Skin of body (tissue), 3 donors: ENCODE measurements around the gene TNFSF13B. TPM values are rescaled to one million over a fixed set of nuclear protein-coding genes. Genes with fewer than 3 reads are reported as not detected.

Source experiments
- DNase-seq: peaks from one replicate; lab custom pipeline; 2025; lab: John Stamatoyannopoulos, UW
- small RNA-seq: library from RNA; depleted of rRNA; stranded (forward); fragments of <200 nt; gene quantifications from one replicate; pipeline ENCODE3, GENCODE V24; 2014; ENCODE audit warnings: low replicate concordance
- total RNA-seq: library from RNA; depleted of rRNA; stranded (reverse); fragments of >200 nt; gene quantifications from one replicate; pipeline ENCODE4 v1.2.3, GENCODE V29; 2014

Gene TNFSF13B
- total RNA-seq, 1 donor from 2014 or later: 3.9 TPM

DNA sequence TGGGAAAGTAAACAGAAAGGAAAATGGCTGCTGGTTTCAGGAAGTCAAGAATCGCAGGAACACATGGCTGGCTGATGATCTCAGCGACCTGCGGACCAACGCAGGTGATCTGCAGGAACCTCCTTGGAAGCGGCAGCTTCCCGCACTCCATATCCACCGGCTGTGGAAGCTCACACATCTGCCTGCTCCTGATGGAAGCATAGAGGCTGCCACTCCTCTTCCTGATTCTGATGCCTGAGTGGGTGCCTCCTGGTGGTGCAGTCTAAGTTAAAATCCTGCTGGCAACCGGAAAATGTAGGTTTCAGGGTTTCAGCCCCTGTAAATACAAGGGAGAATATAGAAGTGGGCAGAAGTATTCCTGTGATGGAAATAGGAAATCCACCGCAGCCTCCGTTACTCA, 75.5 kb downstream of the TNFSF13B start:
- DNase-seq: no peak

DNA sequence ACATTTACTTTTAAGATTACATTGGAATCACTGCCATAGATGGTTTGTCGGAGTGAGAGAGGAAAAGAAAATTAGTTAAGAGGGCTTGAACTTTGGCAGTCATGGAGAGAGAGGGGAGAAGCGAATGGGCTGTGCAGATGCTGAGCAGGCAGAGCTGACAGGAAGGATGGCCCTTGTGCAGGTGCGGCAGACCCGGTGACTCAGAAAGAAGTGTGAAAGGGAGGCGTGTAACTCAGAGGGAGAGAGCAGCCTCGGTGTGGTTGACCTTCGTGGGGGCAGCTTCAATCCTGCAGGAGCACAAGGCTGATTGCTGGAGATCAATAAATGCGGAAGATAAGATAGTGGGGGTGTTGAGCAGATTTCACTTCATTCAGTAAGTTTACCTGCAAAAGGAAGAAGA, 76.9 kb downstream of the TNFSF13B start:
- no peak for DNase-seq

DNA sequence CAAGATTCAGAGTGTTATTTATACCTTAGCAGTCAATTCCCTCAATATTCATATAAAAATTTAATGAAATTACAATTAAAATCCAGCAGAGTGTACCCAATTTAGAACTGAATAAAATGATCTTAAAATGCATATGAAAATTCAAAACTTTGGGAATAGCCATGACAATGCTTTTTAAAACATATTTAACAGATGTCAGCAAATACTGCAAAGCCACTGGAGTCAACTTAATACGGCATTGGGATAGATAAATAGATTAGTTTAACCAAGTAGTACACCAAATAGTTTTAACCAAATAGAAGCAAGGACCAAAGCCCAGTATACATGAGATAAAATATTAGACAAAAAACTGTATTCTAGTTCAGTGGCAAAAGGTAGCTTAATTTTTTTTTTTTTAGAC, 79.8 kb downstream of the TNFSF13B start:
- no peak for DNase-seq

DNA sequence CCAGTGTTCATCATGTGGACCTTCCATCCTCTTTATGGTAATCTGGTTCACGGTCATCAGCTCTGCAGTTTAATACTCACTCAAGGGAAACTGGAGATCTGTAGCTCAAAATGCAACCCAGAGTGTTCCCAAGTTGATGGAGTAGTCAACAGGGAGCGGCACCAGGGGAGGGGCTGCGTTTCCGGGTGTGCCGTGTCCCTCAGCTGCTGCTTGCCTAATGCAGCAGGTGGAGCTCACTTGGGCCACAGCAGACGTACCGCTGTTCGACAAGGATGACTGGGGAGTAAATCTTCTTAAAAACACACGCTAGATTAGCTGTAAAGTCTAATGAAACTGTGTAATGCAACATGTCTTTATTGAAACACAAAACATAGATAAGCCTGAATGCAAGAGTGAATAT, 81.1 kb downstream of the TNFSF13B start:
- DNase-seq: no peak

DNA sequence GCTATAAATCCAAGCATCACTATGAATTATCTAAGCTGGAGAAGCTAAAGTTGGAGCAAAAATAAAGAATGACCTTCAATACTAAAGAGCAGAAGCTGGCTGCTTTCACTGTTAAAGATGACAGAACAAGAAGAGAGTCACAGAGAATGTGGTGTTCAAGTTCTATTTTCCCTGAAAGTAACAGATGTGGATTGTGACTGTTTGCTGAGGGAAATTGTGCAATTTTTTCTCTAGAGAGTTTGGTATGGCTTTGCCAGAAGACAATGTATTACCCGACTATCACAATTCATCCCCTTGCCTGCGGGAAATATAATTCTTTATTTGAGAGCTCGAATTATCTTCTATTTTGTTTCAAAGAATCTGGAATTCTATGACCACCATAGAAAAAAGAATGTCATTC, 83.1 kb downstream of the TNFSF13B start:
- peak; percentile 13 for DNase-seq

DNA sequence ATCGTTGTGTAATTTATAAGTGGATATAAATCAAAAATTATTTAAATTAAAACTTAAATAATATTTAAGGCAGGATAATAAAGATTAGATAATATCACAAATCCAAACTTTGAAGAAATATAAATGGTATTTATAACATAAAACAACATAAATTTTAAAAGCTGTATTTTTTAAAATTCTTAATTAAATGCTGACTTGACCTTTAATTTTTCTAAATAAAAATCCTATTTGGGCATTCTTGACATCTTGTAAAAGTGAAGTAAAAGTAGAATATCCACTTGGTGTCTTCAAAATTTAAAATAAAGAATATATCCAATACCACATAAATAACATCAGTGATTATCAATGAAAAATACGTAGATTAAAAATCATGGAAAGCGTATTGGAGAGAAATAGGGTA, 87.7 kb downstream of the TNFSF13B start:
- no peak for DNase-seq

Small RNA genes within 50 kb of the gene (small RNA-seq; reads per million reads assigned to genes)
- not detected for gene RNA5SP39

Other genes with a start within 250 kb of the TNFSF13B start
- 8.4 TPM for gene LIG4, start 54.2 kb upstream of the TNFSF13B start, total RNA-seq
- gene ABHD13, start 51.3 kb upstream of the TNFSF13B start, total RNA-seq: 10.6 TPM